HS-5 (cell line): ENCODE data around the gene TIMP2.
"Not testable (repeated sequence)": the region's sequence is repeated elsewhere in the genome, so short reads cannot be mapped to it uniquely, and the experiment has no call there.

Experiments used
- DNase-seq: peaks from one replicate; pipeline ENCODE4 v3.0.0-alpha.2; 2012; ENCODE audit warnings: low read depth

Gene TIMP2

DNA sequence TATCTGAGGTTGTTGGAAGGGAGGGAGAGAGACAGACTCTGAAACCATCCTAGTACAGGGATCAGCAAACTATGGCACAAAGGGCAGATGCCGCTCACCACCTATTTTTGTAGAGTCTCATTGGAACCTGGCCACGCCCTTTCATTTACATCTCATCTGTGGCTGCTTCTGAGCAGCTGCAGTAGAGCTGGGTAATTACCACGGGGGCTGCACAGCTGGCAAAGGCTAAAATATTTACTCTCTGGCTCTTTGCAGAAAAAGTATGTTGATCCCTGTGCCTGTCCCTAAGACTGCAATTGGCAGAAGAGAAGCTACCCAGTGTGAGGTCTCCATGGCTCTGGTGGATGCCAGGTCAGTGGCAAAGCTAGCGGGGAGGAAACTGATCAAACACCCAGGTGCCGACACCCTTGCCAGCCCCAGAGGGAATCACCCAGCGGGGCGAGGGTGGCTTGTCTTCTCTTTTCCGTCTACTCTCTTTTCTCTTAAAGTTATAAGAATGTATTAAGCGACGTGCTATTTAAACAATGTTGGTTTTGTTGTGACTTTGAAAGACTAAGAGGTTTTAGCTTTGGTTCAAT is 36.2 kb downstream of the TIMP2 start:
- DNase-seq: no peak

DNA sequence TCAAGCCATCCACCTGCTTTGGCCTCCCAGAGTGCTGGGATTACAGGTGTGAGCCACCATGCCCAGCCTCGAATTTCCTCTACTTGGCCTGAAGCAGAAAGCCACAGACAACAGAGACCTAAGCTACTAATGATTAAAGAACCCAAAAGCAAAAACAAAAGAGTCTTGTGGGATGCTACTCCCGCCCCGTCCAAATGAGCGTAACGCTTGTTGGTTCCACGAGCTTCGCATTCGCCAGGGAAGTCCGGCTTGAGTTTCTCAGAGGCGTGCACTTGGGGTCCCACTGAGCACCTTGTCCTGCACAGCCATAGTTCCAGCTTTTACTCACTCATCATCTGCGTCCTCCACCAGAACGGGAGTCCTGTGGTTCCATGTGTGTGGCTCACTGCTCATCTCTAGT is 38.2 kb downstream of the TIMP2 start:
- DNase-seq: no peak

- DNase-seq: no peak
Observed at GRCh38 chr17:78885956-78886355, 39.2 kb downstream of the TIMP2 start.

DNA sequence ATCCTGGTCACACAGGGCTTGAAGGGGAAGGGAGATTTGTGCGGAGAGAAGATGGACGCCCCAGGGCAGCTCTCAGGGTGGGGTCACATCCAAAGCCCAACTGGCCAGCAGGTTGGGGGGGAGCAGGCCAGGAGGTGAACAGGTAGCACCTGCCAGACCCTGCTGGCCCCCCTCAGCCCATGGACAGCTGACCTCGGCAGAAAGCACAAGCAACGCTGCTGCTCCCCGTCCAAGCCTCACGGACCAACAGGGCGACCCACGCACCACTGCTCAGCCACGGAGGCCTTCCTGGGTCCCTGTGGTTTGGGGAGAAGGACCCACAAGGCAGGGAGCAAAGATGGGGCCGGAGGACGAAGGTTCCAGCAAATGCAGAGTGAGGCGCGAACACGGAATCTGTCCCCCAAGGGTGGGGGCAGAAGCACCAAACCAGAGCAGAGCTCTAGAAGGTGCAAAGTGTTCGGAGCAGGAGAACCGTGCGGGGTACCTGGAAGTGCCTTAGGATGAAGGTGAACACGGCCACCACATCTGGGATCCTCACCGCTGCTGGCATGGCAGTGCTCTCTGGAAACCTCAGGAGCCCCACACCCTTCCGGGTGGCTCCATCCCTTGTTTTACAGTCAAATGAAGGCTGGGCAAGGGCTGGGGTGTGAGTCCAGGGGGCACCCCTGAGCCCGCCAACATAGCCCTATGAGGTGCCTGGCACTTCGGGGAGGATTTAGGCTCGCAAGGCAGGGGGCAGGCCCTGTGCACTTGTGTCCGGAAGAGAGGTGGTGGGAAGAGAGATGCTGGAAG is 40.1 kb downstream of the TIMP2 start:
- no peak for DNase-seq

DNA sequence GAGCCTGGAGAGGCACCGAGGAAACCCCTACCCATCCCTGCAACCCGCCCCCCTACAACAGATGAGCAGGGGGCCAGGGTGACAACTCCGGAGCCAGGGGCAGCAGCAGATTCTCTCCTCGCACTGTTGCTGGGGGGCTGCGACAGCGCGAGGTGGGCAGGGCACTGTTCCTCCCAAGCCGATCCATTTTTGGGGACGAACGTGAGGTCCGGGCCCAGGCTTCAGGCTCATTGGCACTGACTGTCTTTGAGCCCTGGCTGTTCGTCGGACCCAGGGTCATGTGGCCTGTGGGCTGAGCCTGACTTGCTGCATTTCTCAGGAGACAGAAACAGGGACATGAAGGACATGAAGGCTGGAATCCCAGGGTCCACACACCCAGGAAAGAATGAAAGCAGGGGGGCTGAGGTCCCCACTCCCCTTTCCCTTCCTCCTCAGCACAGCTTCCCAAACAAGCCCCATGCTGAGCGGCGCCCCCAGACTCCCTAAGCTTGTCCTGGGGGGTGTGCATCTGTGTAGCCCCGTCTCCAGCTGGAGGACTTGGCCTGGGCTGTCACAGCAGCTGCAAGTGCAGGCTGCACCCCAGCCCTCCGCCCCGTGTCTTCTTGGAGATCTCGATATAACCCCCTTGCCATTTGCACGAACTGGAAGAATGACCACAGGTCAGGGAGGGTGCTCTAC is 40.9 kb downstream of the TIMP2 start:
- DNase-seq: no peak

DNA sequence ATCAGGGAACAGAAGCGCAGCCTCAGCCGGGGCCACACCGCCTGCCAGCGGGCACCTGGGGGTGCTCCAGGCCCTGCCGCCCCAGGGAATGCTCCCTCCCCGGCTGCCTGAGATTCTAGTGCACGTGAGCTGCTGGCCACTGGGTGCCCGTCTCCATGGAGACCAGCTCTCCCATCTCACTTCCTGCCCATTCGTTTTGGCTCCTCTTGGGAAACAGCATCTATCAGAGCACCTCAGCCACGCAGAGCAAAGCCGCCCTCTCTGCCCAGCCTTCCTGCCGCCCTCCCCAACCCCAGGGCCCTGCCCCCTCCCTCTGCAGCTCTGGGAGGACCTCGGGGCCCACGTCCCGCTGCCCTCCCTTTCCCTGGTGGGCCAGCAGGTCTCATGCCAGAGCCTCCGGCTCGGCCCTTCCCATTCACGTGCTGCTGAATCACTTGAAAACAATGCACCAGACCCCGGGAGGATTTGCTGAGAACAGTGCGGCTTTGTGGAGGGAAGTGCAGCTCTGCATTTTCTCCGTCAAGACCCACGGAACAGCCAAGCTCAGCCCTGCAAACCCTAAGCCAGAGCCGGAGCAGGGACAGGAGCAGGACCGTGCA is 41.6 kb downstream of the TIMP2 start:
- peak; percentile 90 for DNase-seq

DNA sequence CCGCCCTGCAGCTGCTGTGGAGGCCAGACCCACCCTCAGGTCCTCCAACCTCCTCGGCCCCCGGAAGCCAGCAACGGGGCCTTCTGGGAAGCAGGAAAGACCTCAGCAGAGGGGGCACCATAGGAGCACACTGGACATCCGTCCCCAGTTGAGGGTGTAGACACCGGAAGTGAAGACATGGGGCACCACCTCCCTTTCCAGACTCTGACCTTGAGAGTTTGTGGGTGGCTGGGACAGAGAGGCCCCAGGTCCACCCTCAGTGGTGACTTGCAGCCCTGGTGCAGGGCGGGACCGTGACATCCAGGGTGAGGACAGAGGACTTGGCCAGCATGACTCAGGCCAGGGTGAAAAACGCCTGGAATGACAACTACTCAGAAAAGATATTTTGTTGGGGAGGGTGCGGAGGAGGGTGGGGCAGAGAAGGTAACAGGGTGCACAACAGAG is 42.1 kb downstream of the TIMP2 start:
- DNase-seq: peak; percentile 90

DNA sequence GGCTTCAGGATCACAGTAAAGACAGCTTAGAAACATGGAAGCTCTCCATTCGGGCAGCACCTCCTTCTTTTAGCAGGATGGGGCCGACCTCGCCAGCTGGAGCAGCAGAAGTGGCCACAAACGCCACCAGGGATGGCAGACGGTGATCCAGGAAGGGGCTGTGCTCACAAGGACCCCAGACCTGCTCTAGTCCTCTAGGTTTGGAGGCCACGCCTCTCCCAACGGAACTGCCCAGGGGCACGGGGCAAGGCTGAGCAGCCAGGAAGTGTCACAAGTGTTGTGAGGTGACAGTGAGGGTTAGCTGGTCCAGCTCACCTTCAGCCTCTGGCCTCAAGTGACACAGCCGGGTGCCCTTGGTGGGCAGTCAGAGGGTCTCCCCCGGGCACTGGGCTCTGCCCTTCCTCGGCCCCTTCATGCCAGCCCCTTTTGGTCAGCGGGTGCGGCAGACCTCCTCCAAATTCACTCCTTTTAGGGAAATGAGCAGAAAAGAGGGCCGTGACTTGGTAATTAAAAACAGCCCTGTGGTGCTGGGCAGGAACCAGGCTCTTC is 42.6 kb downstream of the TIMP2 start:
- no peak for DNase-seq

- peak; percentile 89 for DNase-seq
Observed at GRCh38 chr17:78879635-78880186, 45.5 kb downstream of the TIMP2 start.

DNA sequence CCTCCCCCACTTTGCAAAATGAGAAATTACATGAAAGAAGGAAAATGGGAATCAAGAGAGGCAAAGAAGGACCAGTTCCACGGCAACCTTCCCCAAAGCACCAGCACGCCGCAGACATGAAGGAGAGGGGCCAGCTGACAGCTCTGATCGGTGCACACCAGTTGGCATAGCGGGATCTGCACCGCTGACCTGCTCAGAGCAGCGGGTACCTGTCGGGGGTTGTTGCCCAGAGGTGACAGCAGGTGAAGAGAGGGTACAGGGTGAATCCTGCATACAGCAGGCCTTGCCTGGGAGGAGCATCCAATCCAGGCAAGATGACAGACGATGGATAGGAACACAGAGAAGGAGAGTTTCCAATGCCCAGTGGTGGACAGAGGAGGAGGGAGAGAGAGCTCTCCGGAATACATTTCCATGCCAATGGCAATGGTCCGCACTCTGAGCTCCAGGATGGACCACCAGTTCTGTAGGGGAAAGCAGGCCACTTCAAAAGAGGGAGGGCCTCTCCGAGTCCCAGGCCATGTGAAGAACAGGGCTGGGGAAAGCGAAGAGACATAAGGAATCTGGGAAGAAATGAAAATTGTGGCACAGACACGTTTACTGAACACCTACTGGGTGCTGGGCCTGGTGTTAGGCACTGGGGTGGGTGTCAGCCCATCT is 46.2 kb downstream of the TIMP2 start:
- no peak for DNase-seq

GRCh38 chr17:78878261-78878660 is 46.9 kb downstream of the TIMP2 start:
- no peak for DNase-seq

- DNase-seq: not testable (repeated sequence)
Observed at GRCh38 chr17:78876954-78877517, 48.2 kb downstream of the TIMP2 start.

DNA sequence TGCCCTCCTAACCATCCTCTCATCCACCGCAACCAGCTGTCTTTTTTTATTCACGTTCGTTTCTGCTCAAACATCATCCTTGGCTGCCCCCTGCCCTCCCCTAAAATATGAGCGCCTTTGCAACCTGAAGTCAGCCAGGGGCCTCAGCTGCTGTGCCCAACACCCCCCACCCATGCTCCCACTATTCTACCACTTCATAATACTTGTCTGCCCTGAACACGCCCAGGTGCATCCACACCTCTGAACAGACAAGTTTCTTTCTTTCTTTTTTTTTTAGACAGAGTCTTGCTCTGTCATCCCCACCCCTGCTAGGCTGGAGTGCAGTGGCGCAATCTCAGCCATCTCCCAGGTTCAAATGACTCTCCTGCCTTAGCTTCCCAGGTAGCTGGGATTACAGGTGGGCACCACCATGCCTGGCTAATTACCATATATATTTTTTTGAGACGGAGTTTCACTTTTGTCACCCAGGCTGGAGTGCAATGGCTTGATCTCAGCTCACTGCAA is 49.0 kb downstream of the TIMP2 start:
- DNase-seq: no peak

GRCh38 chr17:78875363-78876093 is 49.7 kb downstream of the TIMP2 start:
- DNase-seq: no peak

- DNase-seq: no peak
Observed at GRCh38 chr17:78873519-78874340, 51.5 kb downstream of the TIMP2 start.

GRCh38 chr17:78872486-78872885 is 52.7 kb downstream of the TIMP2 start:
- DNase-seq: no peak

DNA sequence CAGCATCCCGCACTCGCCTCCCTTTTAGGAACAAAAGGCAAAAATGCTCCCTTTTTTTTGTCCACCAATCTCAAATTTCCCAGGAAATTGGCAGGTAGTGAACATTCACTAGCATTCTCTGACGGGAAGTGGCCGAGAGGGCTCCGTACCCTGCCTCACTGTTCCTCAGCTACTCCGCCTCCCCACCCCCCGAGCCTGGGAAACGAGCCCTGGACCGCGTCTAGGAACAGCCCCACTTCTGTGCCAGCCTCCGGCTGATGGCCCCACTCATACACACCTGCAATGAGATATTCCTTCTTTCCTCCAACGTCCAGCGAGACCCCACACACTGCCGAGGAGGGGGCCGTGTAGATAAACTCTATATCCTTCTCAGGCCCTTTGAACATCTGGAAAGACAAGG is 54.6 kb downstream of the TIMP2 start:
- DNase-seq: no peak

DNA sequence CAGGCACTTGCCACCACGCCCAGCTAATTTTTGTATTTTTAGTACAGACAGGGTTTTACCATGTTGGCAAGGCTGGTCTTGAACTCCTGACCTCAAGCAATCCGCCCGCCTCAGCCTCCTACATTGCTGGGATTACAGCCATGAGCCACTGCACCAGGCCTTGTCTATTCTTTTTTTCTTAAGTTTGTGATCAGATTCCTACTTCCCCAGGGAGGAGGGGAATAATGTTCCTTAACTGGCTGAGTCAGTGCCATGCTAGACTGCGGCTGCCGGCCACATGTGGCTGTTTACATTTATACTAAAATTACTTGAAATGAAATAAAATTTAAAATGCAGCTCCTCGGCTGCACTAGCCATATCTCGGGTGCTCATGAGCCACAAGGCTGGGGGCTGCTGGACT is 56.8 kb downstream of the TIMP2 start:
- no peak for DNase-seq

DNA sequence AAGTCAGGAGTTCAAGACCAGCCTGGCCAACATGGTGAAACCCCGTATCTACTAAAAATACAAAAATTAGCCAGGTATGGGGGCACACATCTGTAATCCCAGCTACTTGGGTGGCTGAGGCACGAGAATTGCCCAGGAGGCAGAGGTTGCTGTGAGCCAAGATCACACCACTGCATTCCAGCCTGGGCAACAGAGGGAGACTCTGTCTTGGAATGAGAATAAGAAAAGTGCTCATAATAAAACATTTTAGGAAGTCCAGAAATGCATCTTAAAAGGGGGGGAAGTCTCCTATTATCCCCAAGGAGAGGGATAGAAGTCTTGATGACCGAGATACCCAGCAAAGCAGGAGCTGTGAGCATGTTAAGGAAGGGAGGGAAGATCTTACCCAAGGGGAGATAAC is 58.1 kb downstream of the TIMP2 start:
- not testable (repeated sequence) for DNase-seq
